ENCODE data around the gene PRSS1. TPM values are rescaled to one million over a fixed set of nuclear protein-coding genes. Genes with fewer than 3 reads are reported as not detected.

Gene PRSS1
- total RNA-seq, 8 experiments from 2014 or later: 0.46 to 0.90 (median 0.59) TPM; not detected in 5

DNA sequence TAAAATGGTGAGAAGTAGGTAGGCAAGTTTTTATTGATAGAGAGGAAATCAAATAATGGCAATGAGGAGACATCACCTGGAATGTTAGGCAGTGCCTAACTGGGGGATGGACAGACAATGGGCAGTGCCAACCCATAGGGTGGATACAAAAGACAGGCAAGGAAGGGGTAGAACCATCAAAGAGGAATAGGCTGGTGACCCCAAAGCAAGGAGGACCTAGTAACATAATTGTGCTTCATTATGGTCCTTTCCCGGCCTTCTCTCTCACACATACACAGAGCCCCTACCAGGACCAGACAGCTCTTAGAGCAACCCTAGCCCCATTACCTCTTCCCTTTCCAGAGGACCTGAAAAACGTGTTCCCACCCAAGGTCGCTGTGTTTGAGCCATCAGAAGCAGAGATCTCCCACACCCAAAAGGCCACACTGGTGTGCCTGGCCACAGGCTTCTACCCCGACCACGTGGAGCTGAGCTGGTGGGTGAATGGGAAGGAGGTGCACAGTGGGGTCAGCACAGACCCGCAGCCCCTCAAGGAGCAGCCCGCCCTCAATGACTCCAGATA is 51.5 kb downstream of the PRSS1 start:
- WGBS, 10 experiments: 81 to 100% methylated on average over 1 to 3 of the region's 7 CpGs; no CpG with 5 or more reads in 8 of the 10 experiments
- Histone ChIP-seq H3K4me1 (replicated peaks in 1 of 2) (peaks cover 0 to 10% of the 10 kb centered on the region in 2 donors), H3K27ac (no peak overlapping the region), H3K4me3 (no peak overlapping the region)
- in situ Hi-C loops (cut with MboI; ENCODE audit: low pct_unique_long_range_greater_than_20kb in 2 of 9, low sequenced_read_pairs in 9 of 9, unreplicated experiment in 9 of 9): no loop called here
- ATAC-seq (replicated peaks in 6 of 8): no peak

DNA sequence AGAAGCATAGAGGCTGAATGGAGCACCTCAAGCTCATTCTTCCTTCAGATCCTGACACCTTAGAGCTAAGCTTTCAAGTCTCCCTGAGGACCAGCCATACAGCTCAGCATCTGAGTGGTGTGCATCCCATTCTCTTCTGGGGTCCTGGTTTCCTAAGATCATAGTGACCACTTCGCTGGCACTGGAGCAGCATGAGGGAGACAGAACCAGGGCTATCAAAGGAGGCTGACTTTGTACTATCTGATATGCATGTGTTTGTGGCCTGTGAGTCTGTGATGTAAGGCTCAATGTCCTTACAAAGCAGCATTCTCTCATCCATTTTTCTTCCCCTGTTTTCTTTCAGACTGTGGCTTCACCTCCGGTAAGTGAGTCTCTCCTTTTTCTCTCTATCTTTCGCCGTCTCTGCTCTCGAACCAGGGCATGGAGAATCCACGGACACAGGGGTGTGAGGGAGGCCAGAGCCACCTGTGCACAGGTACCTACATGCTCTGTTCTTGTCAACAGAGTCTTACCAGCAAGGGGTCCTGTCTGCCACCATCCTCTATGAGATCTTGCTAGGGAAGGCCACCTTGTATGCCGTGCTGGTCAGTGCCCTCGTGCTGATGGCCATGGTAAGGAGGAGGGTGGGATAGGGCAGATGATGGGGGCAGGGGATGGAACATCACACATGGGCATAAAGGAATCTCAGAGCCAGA is 52.5 kb downstream of the PRSS1 start:
- Histone ChIP-seq H3K4me3 (no peak overlapping the region), H3K27ac (no peak overlapping the region), H3K4me1 (replicated peaks in 1 of 2) (peaks cover 0 to 10% of the 10 kb centered on the region in 2 donors)
- WGBS, 10 experiments: 25 to 90% (median 56%) methylated on average over 1 to 5 of the region's 8 CpGs; no CpG with 5 or more reads in 6 of the 10 experiments
- ATAC-seq (replicated peaks in 6 of 8): no peak
- in situ Hi-C loops (cut with MboI; ENCODE audit: low pct_unique_long_range_greater_than_20kb in 2 of 9, low sequenced_read_pairs in 9 of 9, unreplicated experiment in 9 of 9): no loop called here

DNA sequence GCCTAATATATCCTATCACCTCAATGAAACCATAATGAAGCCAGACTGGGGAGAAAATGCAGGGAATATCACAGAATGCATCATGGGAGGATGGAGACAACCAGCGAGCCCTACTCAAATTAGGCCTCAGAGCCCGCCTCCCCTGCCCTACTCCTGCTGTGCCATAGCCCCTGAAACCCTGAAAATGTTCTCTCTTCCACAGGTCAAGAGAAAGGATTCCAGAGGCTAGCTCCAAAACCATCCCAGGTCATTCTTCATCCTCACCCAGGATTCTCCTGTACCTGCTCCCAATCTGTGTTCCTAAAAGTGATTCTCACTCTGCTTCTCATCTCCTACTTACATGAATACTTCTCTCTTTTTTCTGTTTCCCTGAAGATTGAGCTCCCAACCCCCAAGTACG is 53.0 kb downstream of the PRSS1 start:
- H3K4me3 ChIP-seq: no peak overlapping the region
- in situ Hi-C loops (cut with MboI; ENCODE audit: low pct_unique_long_range_greater_than_20kb in 2 of 9, low sequenced_read_pairs in 9 of 9, unreplicated experiment in 9 of 9): no loop called here
- ATAC-seq (replicated peaks in 6 of 8): no peak
- H3K4me1 ChIP-seq (replicated peaks in 1 of 2): peaks cover 0 to 6% of the 10 kb centered on the region in 2 donors
- 0 to 75% (median 10%) methylated on average over 1 to 2 of the region's 3 CpGs; no CpG with 5 or more reads in 4 of the 10 experiments for WGBS, 10 experiments
- no peak overlapping the region for H3K27ac ChIP-seq

Other genes starting within 250 kb of the PRSS1 start
- not detected for gene PRSS2, start 21.5 kb downstream of the PRSS1 start, total RNA-seq
- 1 to 10 TPM in 7 of 8 experiments, under 1 TPM in 1; 0.97 to 9.9 (median 3.3) TPM for gene EPHB6, start 105.6 kb downstream of the PRSS1 start, total RNA-seq
- gene TRPV6, start 136.3 kb downstream of the PRSS1 start, total RNA-seq: 1 to 10 TPM in 3 of 8 experiments, under 1 TPM in 5; 0.07 to 1.7 (median 0.53) TPM
- gene TRPV5, start 184.3 kb downstream of the PRSS1 start, total RNA-seq: under 1 TPM in 5 of 8 experiments, not detected in 3; 0.09 to 0.25 (median 0.13) TPM
- gene LLCFC1, start 190.0 kb downstream of the PRSS1 start, total RNA-seq: under 1 TPM in 1 of 8 experiments, not detected in 7; 0.29 TPM
- gene KEL, start 212.9 kb downstream of the PRSS1 start, total RNA-seq: 1 to 10 TPM in 2 of 8 experiments, under 1 TPM in 5, not detected in 1; 0.21 to 2.1 (median 0.54) TPM